ENCODE measurements around the gene ZNF579. TPM values are rescaled to one million over a fixed set of nuclear protein-coding genes. Genes with fewer than 3 reads are reported as not detected.
"Not testable (repeated sequence)": the region's sequence is repeated elsewhere in the genome, so short reads cannot be mapped to it uniquely, and the experiment has no call there.

The ZNF579 gene
- total RNA-seq, 1 donor from 2014 or later, result 15.7 TPM

GRCh38 chr19:55584871-55585270 is 4.2 kb upstream of the ZNF579 start:
- intact Hi-C loops (cut with DNase I), result no loop called here
- H3K4me1 ChIP-seq, result peaks cover 27% of the 10 kb centered on the region
- no peak overlapping the region for H3K4me3 ChIP-seq
- no peak overlapping the region for H3K27ac ChIP-seq
- no peak for DNase-seq
- no peak for ATAC-seq
- H3K27me3 ChIP-seq, result no peaks in the 10 kb centered on the region
- H3K36me3 ChIP-seq, result no peaks in the 10 kb centered on the region
- no peaks in the 10 kb centered on the region for H3K9me3 ChIP-seq
- no peak for TF ChIP-seq CTCF (IDR thresholded peaks at IDR 0.05)

DNA sequence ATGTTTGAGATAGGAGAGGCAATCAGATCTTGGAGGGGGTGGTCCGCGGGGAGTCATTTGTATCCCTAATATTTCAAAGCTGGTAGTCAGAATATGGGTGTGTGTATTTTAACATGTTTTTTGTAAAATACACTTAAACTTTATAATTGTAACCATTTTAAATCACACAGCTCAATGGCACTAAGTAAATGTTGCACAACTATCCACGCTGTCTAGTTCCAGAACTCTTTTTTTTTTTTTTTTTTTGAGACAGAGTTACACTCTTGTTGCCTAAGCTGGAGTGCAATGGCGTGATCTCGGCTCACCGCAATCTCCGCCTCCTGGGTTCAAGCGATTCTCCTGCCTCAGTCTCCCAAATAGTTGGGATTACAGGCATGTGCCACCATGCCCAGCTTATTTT is 3.2 kb upstream of the ZNF579 start:
- ATAC-seq; H3K9me3 ChIP-seq; H3K27me3 ChIP-seq; H3K4me3 ChIP-seq; H3K36me3 ChIP-seq; DNase-seq; intact Hi-C loops (cut with DNase I): not testable (repeated sequence)
- peak overlapping the region; percentile 30 for H3K27ac ChIP-seq
- peaks cover 27% of the 10 kb centered on the region for H3K4me1 ChIP-seq

GRCh38 chr19:55582284-55582683 is 1.6 kb upstream of the ZNF579 start:
- H3K36me3 ChIP-seq; intact Hi-C loops (cut with DNase I); H3K27me3 ChIP-seq; ATAC-seq; DNase-seq; H3K9me3 ChIP-seq: not testable (repeated sequence)
- Histone ChIP-seq H3K4me3 (peak overlapping the region; percentile 5), H3K4me1 (peaks cover 27% of the 10 kb centered on the region), H3K27ac (peak overlapping the region; percentile 88)

GRCh38 chr19:55581823-55582223 is 1.2 kb upstream of the ZNF579 start:
- Histone ChIP-seq H3K36me3 (no peaks in the 10 kb centered on the region), H3K4me1 (peaks cover 24% of the 10 kb centered on the region), H3K27ac (peak overlapping the region; percentile 88), H3K9me3 (no peaks in the 10 kb centered on the region), H3K4me3 (peak overlapping the region; percentile 89), H3K27me3 (no peaks in the 10 kb centered on the region)
- no peak for TF ChIP-seq CTCF (IDR thresholded peaks at IDR 0.05)
- peak; percentile 29 for ATAC-seq
- intact Hi-C loops (cut with DNase I), result no loop called here
- no peak for DNase-seq

DNA sequence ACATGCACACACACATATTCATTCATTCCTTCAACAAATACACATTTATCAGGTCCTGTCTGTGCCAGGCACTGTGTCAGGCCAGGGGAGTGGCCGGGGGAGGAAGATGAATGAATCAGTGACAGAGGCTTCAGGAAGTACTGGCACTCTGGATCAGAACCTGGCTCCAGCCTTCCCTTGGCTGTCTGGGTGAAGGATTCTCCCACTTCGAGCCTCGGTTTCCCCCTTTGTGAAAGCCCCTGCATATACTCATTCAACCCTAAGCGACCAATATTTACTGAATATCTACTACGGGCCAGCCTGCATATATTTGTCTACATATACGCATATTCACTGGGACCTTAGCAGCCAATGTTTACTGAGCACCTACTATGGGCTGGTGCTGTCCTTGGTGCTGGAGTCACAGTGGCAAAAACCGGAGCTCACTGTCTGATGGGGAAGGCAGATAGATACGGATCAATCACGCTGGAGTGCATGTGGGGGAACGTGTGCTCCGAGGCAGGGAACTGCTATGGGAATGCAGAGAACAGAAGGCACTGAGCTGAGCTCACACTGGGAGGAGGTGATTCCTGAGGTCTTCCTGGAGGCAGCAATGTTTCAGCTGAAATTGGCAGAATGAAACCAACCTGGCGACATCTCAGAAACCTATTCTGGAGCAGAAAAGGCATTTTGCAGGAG is 636 bp upstream of the ZNF579 start:
- H3K4me1 ChIP-seq, result peaks cover 19% of the 10 kb centered on the region
- H3K27ac ChIP-seq, result peak overlapping the region; percentile 88
- H3K9me3 ChIP-seq, result no peaks in the 10 kb centered on the region
- peak overlapping the region; percentile 89 for H3K4me3 ChIP-seq
- ATAC-seq (no peak), DNase-seq (no peak)
- H3K27me3 ChIP-seq, result no peaks in the 10 kb centered on the region
- H3K36me3 ChIP-seq, result no peaks in the 10 kb centered on the region
- intact Hi-C loops (cut with DNase I), result no loop called here
- TF ChIP-seq CTCF (IDR thresholded peaks at IDR 0.05), result no peak

DNA sequence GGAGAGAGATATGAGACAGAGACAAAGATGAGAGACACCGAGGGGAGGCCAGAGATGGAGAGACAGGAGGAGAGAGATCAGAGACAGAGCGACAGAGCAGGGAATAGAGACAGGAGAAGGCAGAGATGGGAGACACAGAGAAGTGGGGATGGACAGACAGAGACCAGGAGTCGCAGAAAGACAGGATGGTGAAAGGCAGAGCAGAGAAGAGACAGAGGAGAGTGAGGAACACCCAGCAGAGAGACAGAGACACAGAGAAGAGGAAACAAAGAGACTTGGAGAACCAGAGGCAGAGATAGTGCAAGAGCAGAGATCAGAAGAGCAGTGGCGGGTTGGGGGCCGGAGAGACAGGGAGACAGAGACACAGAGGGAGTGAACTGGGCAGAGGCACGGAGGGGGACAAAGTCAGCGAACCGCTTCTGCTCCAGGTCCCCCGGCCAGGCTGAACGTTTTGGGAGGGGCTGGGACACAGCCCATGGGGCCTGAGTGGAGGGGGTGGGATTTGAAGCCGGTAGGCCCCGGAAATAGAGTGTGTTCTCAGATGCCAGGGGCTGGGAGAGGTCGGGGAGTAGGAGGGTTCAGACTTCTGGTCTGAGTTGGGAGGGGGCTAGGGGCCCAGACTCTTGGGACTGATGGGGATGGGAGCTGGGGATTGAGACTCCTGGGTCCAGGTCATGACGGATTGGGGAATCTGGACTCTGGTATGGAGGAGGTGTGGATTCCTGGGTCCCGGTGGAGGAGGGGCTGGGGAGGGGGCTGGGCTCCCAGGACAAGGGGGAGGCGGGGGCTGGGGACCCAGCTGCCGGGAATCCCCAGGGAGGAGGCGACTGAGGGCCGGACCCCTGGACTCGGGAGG is 654 bp downstream of the ZNF579 start:
- peak overlapping the region; percentile 88 for H3K27ac ChIP-seq
- peaks cover 15% of the 10 kb centered on the region for H3K4me1 ChIP-seq
- H3K4me3 ChIP-seq, result peak overlapping the region; percentile 89
- H3K36me3 ChIP-seq, result no peaks in the 10 kb centered on the region
- no peaks in the 10 kb centered on the region for H3K9me3 ChIP-seq
- ATAC-seq (peak; percentile 44), DNase-seq (no peak)
- intact Hi-C loops (cut with DNase I), result no loop called here
- no peak for TF ChIP-seq CTCF (IDR thresholded peaks at IDR 0.05)
- no peaks in the 10 kb centered on the region for H3K27me3 ChIP-seq

Measured in upper lobe of right lung (tissue), 1 donor.